ENCODE data around the gene WAS. TPM values are rescaled to one million over a fixed set of nuclear protein-coding genes. Genes with fewer than 3 reads are reported as not detected.

The WAS gene
- 0.38 TPM in 1 of 2 replicates, not detected in the other for total RNA-seq

GRCh38 chrX:48683411-48683982 is at the start of gene WAS:
Gene WAS, plus strand, starts transcription at chrX:48683799. Its CDS starts 55 bp downstream, at chrX:48683854.

DNA sequence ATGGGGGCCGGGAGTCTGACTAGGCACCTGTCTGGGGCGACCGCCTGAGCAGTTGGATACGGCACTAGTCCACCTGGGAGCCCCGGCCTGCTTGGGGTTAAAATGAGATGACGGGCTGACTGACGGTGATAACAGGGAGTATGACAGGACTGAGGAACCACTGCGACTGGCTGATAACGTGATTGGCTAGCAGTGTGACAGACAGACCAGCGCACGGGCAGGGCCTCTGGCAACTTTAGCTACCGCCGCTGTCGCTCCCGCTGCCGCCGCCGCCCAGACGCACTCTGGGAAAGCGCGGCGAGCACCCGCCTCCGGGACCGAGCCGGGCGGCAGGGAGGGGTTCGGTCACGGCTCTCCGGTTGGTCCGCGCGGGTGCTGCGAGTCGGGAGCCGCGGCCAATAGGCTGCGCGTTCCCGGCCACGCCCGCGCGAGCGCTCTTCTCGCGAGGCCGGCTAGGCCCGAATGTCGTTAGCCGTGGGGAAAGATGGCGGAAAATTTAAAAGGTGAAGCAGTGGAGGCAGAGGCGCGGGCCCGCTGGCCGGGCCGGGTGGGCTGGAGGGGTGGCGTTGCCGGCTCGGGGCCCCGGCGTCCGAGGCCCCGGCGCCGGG is 12.8 kb downstream of the WAS start, which contains the start of gene SUV39H1:
TSS of gene SUV39H1 (plus strand) at position 434 of the 608 bp plus-strand sequence. CDS start at position 485, 51 bp downstream.

Other genes starting within 250 kb of the WAS start
- 28.0 and 75.9 TPM in 2 replicates for gene SLC38A5, start 213.5 kb upstream of the WAS start, total RNA-seq
- gene FTSJ1, start 207.6 kb upstream of the WAS start, total RNA-seq, result 72.1 and 146 TPM in 2 replicates
- 19.3 and 19.9 TPM in 2 replicates for gene PORCN, start 174.8 kb upstream of the WAS start, total RNA-seq
- gene EBP, start 162.0 kb upstream of the WAS start, total RNA-seq, result 71.2 and 154 TPM in 2 replicates
- 10.3 and 10.5 TPM in 2 replicates for gene TBC1D25, start 144.1 kb upstream of the WAS start, total RNA-seq
- 143 and 161 TPM in 2 replicates for gene RBM3, start 109.3 kb upstream of the WAS start, total RNA-seq
- gene WDR13, start 86.3 kb upstream of the WAS start, total RNA-seq, result 99.2 and 124 TPM in 2 replicates
- gene SUV39H1, start 12.9 kb downstream of the WAS start, total RNA-seq, result 3.9 and 29.8 TPM in 2 replicates
- not detected in 2 replicates for gene GLOD5, start 77.9 kb downstream of the WAS start, total RNA-seq
- gene GATA1, start 102.8 kb downstream of the WAS start, total RNA-seq, result not detected in 2 replicates
- 44.2 and 61.4 TPM in 2 replicates for gene HDAC6, start 118.3 kb downstream of the WAS start, total RNA-seq
- gene ERAS, start 142.7 kb downstream of the WAS start, total RNA-seq, result not detected in 2 replicates
- 9.5 and 32.6 TPM in 2 replicates for gene PCSK1N, start 151.8 kb downstream of the WAS start, total RNA-seq
- 76.9 and 84.4 TPM in 2 replicates for gene TIMM17B, start 214.0 kb downstream of the WAS start, total RNA-seq
- gene PQBP1, start 214.1 kb downstream of the WAS start, total RNA-seq, result 59.7 and 70.9 TPM in 2 replicates
- 26.7 and 34.0 TPM in 2 replicates for gene SLC35A2, start 227.8 kb downstream of the WAS start, total RNA-seq
- 9.0 and 13.0 TPM in 2 replicates for gene PIM2, start 235.2 kb downstream of the WAS start, total RNA-seq